GM12875 (cell line): ENCODE data around the gene IKBKG.

Source experiments
- H3K4me3 ChIP-seq: one replicate; pipeline ENCODE4 v1.5.1; 2011; ENCODE audit warnings: low read depth, low read length, control low read depth
- TF ChIP-seq, protein P1 (sequence below): IDR thresholded peaks from 2 replicates; pipeline ENCODE4 v1.5.1; 2011; ENCODE audit warnings: low read depth, mild to moderate bottlenecking, control low read depth, inconsistent platforms, low read length, moderate library complexity, borderline replicate concordance; ENCODE audit not compliant: insufficient read depth

Gene IKBKG

DNA sequence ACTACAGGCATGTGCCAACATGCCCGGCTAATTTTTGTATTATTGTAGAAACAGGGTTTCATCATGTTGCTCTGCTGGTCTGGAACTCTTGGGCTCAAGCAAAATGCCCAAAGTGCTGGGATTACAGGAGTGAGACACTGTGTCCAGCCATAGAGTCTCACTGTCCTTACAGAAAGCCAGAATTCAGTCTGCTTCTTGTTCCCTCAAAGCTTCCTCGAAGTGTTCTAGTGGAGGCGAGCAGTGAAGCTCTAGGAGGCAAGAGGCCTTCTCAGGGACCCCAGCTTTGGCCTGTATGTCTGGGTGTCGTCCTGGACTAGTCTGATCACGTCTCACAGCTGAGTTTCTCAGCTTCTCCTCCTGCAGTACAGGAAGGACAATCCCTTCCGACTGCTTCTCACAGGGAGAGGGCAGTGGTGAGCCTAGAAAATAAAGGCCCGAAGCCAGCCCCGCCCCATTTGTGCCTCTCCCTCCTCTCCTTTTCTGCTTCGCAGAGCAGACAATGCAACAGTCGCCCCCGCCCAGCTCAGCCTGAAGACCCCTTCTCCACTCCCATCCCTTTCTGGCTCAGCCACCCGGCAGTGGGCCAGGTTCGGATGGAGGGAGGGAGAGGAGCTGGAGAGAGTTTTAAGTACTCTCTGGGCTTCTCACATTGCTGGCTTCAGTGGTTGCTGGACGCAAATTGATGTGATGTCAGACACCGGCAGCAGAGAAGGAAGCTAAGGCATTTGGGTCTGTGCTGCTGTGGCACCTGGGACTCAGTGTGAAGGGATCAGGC, 20.3 kb upstream of the IKBKG start:
- TF ChIP-seq, protein P1, sequence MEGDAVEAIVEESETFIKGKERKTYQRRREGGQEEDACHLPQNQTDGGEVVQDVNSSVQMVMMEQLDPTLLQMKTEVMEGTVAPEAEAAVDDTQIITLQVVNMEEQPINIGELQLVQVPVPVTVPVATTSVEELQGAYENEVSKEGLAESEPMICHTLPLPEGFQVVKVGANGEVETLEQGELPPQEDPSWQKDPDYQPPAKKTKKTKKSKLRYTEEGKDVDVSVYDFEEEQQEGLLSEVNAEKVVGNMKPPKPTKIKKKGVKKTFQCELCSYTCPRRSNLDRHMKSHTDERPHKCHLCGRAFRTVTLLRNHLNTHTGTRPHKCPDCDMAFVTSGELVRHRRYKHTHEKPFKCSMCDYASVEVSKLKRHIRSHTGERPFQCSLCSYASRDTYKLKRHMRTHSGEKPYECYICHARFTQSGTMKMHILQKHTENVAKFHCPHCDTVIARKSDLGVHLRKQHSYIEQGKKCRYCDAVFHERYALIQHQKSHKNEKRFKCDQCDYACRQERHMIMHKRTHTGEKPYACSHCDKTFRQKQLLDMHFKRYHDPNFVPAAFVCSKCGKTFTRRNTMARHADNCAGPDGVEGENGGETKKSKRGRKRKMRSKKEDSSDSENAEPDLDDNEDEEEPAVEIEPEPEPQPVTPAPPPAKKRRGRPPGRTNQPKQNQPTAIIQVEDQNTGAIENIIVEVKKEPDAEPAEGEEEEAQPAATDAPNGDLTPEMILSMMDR, result peak; percentile 46; the same call in 1 of the 2 replicates
- no peak overlapping the region for H3K4me3 ChIP-seq

- TF ChIP-seq, protein P1, result no peak
- H3K4me3 ChIP-seq, result no peak overlapping the region
Observed at GRCh38 chrX:154529206-154529612, 18.2 kb upstream of the IKBKG start.

- TF ChIP-seq, protein P1, result no peak
- no peak overlapping the region for H3K4me3 ChIP-seq
Observed at GRCh38 chrX:154530286-154530685, 17.1 kb upstream of the IKBKG start.

DNA sequence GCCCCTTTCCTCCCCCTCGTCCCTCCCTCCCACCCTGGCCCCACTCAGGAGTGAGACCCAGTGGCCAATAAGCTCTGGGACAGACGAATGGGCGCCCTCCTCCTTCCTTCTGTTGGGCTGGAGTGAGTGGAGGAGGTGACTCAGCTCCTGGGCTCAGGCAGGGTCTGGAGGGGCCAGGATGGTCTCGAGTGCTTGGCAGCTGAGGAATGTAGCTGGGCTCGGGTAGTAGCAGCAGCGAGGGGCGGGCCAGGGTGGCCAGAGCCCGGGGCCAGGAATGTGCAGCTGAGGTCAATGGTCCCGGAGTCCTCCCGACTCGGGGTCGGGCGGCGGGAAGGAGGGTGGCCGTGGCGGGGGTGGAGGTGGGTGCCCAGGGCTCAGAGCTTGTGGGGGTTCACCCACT, 15.8 kb upstream of the IKBKG start:
- TF ChIP-seq, protein P1, result no peak
- no peak overlapping the region for H3K4me3 ChIP-seq

GRCh38 chrX:154532690-154533089, 14.7 kb upstream of the IKBKG start:
- TF ChIP-seq, protein P1, result no peak

DNA sequence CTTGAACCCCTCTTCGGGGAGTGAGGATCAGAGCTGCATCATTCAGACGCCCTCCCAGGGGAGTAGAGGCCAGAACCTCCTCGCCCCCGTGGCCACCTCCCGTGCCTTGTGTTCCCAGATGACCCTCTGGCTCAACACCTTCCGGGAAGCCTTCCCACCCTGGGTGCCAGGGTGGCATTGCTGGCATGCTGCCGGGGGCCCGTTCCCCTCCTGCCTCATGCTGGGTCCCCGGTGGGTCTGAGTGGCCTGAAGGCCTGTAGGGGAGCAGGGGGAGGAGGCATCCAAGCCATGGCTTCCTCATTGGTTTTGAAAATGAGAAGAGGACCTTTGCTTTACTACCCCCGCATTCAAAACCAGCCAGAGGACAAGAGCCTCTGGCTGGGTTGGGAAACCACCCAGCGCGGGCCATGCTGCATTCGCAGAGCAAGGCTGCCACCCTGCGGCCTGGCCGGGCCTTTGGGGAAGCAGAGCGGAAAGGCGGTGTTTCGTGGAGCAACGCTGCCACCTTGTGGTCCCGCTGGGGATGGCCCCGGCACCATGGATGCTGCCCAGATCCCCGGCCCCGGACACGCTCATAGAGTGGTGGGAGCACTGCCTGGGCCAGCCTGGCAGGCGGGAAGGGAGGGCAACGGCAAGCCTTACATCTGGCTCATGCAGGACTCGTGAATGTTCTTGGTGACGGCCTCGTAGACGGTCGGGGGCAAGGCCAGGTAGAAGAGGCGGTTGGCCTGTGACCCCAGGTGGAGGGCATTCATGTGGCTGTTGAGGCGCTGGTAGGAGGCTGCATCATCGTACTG, 12.7 kb upstream of the IKBKG start:
- TF ChIP-seq, protein P1, result peak; percentile 99
- no peak overlapping the region for H3K4me3 ChIP-seq

More at GRCh38 chrX:154532690-154533089, 14.7 kb upstream of the IKBKG start:
- H3K4me3 ChIP-seq, result no peak overlapping the region
